Spleen (tissue), 11 donors: ENCODE data around the gene SERPINA6. TPM values are rescaled to one million over a fixed set of nuclear protein-coding genes. Genes with fewer than 3 reads are reported as not detected.

Experiments
- DNase-seq: peaks from one replicate; pipeline ENCODE4 v3.0.0-alpha.2; 2020
- H3K27ac ChIP-seq, 8 donors: fragments of 200-600 bp; sonication (generic) in 7 of 8; 1 replicate in 4 of 8; 2 replicates in 4 of 8; pipeline versions ENCODE4 v1.5.0 to v1.8.0; 2016 to 2021; ENCODE audit warnings: inconsistent platforms in 4 of 8, mild to moderate bottlenecking in 4 of 8, moderate library complexity in 1 of 8
- H3K27me3 ChIP-seq, 7 donors: fragments of 200-600 bp; sonication (generic) in 6 of 7; replicated peaks in 1 of 7; 1 replicate in 4 of 7; 2 replicates in 3 of 7; pipeline versions ENCODE4 v1.5.0 to v1.8.0; 2016 to 2021; ENCODE audit warnings: inconsistent platforms in 3 of 7, mild to moderate bottlenecking in 1 of 7
- H3K36me3 ChIP-seq, 6 donors: fragments of 200-600 bp; sonication (generic) in 5 of 6; 1 replicate in 4 of 6; 2 replicates in 2 of 6; pipeline versions ENCODE4 v1.5.0 to v1.8.0; 2016 to 2021; ENCODE audit warnings: inconsistent platforms in 2 of 6
- H3K4me1 ChIP-seq, 6 donors: fragments of 200-600 bp; sonication (generic) in 5 of 6; 1 replicate in 3 of 6; 2 replicates in 3 of 6; pipeline versions ENCODE4 v1.5.0 to v1.8.0; 2016 to 2021; ENCODE audit warnings: inconsistent platforms in 3 of 6
- H3K4me3 ChIP-seq, 8 donors: fragments of 200-600 bp; sonication (generic) in 7 of 8; 1 replicate in 4 of 8; 2 replicates in 4 of 8; pipeline versions ENCODE4 v1.5.0 to v1.8.0; 2016 to 2021; ENCODE audit warnings: inconsistent platforms in 4 of 8, mild to moderate bottlenecking in 4 of 8, moderate library complexity in 2 of 8
- H3K9me3 ChIP-seq, 8 donors: fragments of 200-600 bp; sonication (generic) in 7 of 8; 1 replicate in 4 of 8; 2 replicates in 4 of 8; pipeline versions ENCODE4 v1.5.0 to v1.8.0; 2016 to 2021; ENCODE audit warnings: inconsistent platforms in 4 of 8
- CTCF ChIP-seq, 11 experiments: fragments of 200-600 bp in 7 of 11; fragments of 450-650 bp in 4 of 11; sonication (generic) in 4 of 11; IDR thresholded peaks in 8 of 11; conservative IDR thresholded peaks in 3 of 11; 1 replicate in 7 of 11; 2 replicates in 4 of 11; pipeline versions ENCODE4 v1.4.0 to v1.8.0; 2016 to 2021; ENCODE audit warnings: antibody characterized with exemption in 11 of 11, inconsistent platforms in 4 of 11, mild to moderate bottlenecking in 1 of 11
- POLR2A ChIP-seq, 3 donors: fragments of 450-650 bp; IDR thresholded peaks; one replicate each; pipeline ENCODE4 v1.5.1; 2017; ENCODE audit warnings: antibody characterized with exemption in 3 of 3, mild to moderate bottlenecking in 1 of 3
- POLR2AphosphoS5 ChIP-seq, 3 donors: sonication (generic); formaldehyde crosslinking; IDR thresholded peaks; one replicate each; pipeline ENCODE4 v1.5.1; 2017; ENCODE audit warnings: antibody characterized with exemption in 3 of 3
- WGBS, 5 donors: extraction: QIAGEN DNeasy Blood & Tissue Kit in 3 of 5; methylation state at CpG; one replicate each; pipeline versions ENCODE4 v1.1.5 to v1.1.7; 2013 to 2018; 5-methylcytosine and 5-hydroxymethylcytosine counted together
- intact Hi-C: fragments of 100-400 bp; cut with DNase I; formaldehyde crosslinking; loops from one replicate; pipeline ENCODE4 v1.15.0; 2023; ENCODE audit warnings: low total_unique reads
- polyA plus RNA-seq, 3 donors: library from polyadenylated mRNA; stranded (reverse); fragments of 200-250 nt; gene quantifications; one replicate each; pipeline ENCODE4 v1.2.1, GENCODE V29; 2013
- total RNA-seq, 7 donors: library from RNA; depleted of rRNA in 3 of 7; stranded (reverse); fragments of >200 nt in 3 of 7; fragmentation: NEBNext Ultra II Directional in 4 of 7; extraction: Animal tissue kit (Norgen Biotek cat#: 25700) in 4 of 7; gene quantifications; one replicate each; pipeline versions ENCODE4 v1.1.0 to v1.2.1, GENCODE V29; 2016 to 2021
- donor health status: healthy with polysubstance abuse.
- donor health status: DM: no; HTN: no; CAD: no; lungs with moderate emphysema.
- donor health status: DM: no; HTN: no; CAD: no.
- donor health status: Bipolar disorder and iron deficiency.
- donor health status: healthy.
- donor health status: DM: no; HTN: no; CAD: no.
- donor health status: DM: yes; HTN: yes; CAD: no.

Gene SERPINA6
- total and polyA plus RNA-seq, 10 donors = not detected

- no peak for TF ChIP-seq POLR2AphosphoS5 (IDR thresholded peaks at IDR 0.05)
- no peak for TF ChIP-seq CTCF (IDR thresholded peaks at IDR 0.05 in 8 of 11, conservative IDR thresholded peaks at IDR 0.05 in 3 of 11)
- no peak for TF ChIP-seq POLR2A (IDR thresholded peaks at IDR 0.05)
- Histone ChIP-seq H3K9me3 (peaks cover 0 to 6% (median 0%) of the 10 kb centered on the region in 8 donors), H3K27me3 (peaks cover 0 to 16% (median 0%) of the 10 kb centered on the region in 7 donors), H3K4me1 (no peaks in the 10 kb centered on the region), H3K4me3 (no peak overlapping the region), H3K36me3 (no peaks in the 10 kb centered on the region), H3K27ac (no peak overlapping the region)
- WGBS, 5 donors = 77 to 86% (median 84%) methylated on average over 5 of the region's 5 CpGs
- DNase-seq = no peak
- intact Hi-C loops = no loop called here
Observed at GRCh38 chr14:94321421-94322271, 1.5 kb downstream of the SERPINA6 start.

GRCh38 chr14:94320243-94320642 lies 2.9 kb downstream of the SERPINA6 start:
- intact Hi-C loops = no loop called here
- WGBS, 5 donors = 65 to 73% (median 72%) methylated on average over 5 of the region's 5 CpGs
- DNase-seq = no peak

GRCh38 chr14:94317259-94317658 lies 5.9 kb downstream of the SERPINA6 start:
- Histone ChIP-seq H3K4me3 (no peak overlapping the region), H3K27ac (no peak overlapping the region), H3K36me3 (no peaks in the 10 kb centered on the region), H3K27me3 (peaks cover 0 to 10% (median 0%) of the 10 kb centered on the region in 7 donors), H3K4me1 (no peaks in the 10 kb centered on the region), H3K9me3 (peaks cover 0 to 15% (median 3%) of the 10 kb centered on the region in 8 donors)
- intact Hi-C loops = no loop called here
- DNase-seq = no peak
- 55 to 70% (median 66%) methylated on average over 4 of the region's 4 CpGs for WGBS, 5 donors
- no peak for TF ChIP-seq CTCF (IDR thresholded peaks at IDR 0.05 in 8 of 11, conservative IDR thresholded peaks at IDR 0.05 in 3 of 11)
- TF ChIP-seq POLR2AphosphoS5 (IDR thresholded peaks at IDR 0.05) = no peak
- TF ChIP-seq POLR2A (IDR thresholded peaks at IDR 0.05) = no peak

More at GRCh38 chr14:94320243-94320642, 2.9 kb downstream of the SERPINA6 start:
- Histone ChIP-seq H3K27ac (no peak overlapping the region), H3K27me3 (peaks cover 0 to 16% (median 0%) of the 10 kb centered on the region in 7 donors), H3K36me3 (no peaks in the 10 kb centered on the region), H3K4me1 (no peaks in the 10 kb centered on the region), H3K9me3 (peaks cover 0 to 8% (median 2%) of the 10 kb centered on the region in 8 donors), H3K4me3 (no peak overlapping the region)
- TF ChIP-seq POLR2A (IDR thresholded peaks at IDR 0.05) (no peak), POLR2AphosphoS5 (IDR thresholded peaks at IDR 0.05) (no peak), CTCF (IDR thresholded peaks at IDR 0.05 in 8 of 11, conservative IDR thresholded peaks at IDR 0.05 in 3 of 11) (no peak)

GRCh38 chr14:94316692-94317091 lies 6.4 kb downstream of the SERPINA6 start:
- no peak for DNase-seq
- Histone ChIP-seq H3K4me1 (no peaks in the 10 kb centered on the region), H3K27ac (no peak overlapping the region), H3K4me3 (no peak overlapping the region), H3K27me3 (peaks cover 0 to 10% (median 0%) of the 10 kb centered on the region in 7 donors), H3K36me3 (no peaks in the 10 kb centered on the region), H3K9me3 (peaks cover 0 to 15% (median 3%) of the 10 kb centered on the region in 8 donors)
- intact Hi-C loops = no loop called here
- WGBS, 5 donors = 69 to 95% (median 94%) methylated on average over 1 of the region's 1 CpG
- no peak for TF ChIP-seq POLR2AphosphoS5 (IDR thresholded peaks at IDR 0.05)
- TF ChIP-seq POLR2A (IDR thresholded peaks at IDR 0.05) = no peak
- no peak for TF ChIP-seq CTCF (IDR thresholded peaks at IDR 0.05 in 8 of 11, conservative IDR thresholded peaks at IDR 0.05 in 3 of 11)
